Thymus (tissue), 11 donors: ENCODE data around the gene VTN. TPM values are rescaled to one million over a fixed set of nuclear protein-coding genes. Genes with fewer than 3 reads are reported as not detected.
"Not testable (repeated sequence)": the region's sequence is repeated elsewhere in the genome, so short reads cannot be mapped to it uniquely, and the experiment has no call there.

ENCODE experiments used
- DNase-seq, 9 donors: peaks; one replicate each; pipeline ENCODE4 v3.0.0-alpha.2; 2013; ENCODE audit warnings: low spot score in 9 of 9, low read depth in 6 of 9, missing footprints in 1 of 9
- H3K27ac ChIP-seq, 2 donors: one replicate each; pipeline ENCODE4 v1.5.1; 2013; ENCODE audit warnings: control low read depth in 1 of 2, low read depth in 1 of 2, low read length in 1 of 2, mild to moderate bottlenecking in 1 of 2, moderate library complexity in 1 of 2
- H3K27me3 ChIP-seq, 2 donors: one replicate each; pipeline ENCODE4 v1.5.1; 2013; ENCODE audit warnings: low read length in 1 of 2; ENCODE audit not compliant: control insufficient read depth in 2 of 2, insufficient read depth in 1 of 2
- H3K36me3 ChIP-seq, 2 donors: one replicate each; pipeline ENCODE4 v1.5.1; 2013; ENCODE audit warnings: low read length in 1 of 2, mild to moderate bottlenecking in 1 of 2, moderate library complexity in 1 of 2; ENCODE audit not compliant: control insufficient read depth in 2 of 2, insufficient read depth in 2 of 2
- H3K4me1 ChIP-seq, 2 donors: one replicate each; pipeline ENCODE4 v1.5.1; 2013; ENCODE audit warnings: low read length in 2 of 2; ENCODE audit not compliant: control insufficient read depth in 2 of 2, insufficient read depth in 2 of 2
- H3K4me3 ChIP-seq, 2 donors: one replicate each; pipeline ENCODE4 v1.5.1; 2013; ENCODE audit warnings: low read length in 2 of 2, control low read depth in 1 of 2, mild to moderate bottlenecking in 1 of 2
- H3K9me3 ChIP-seq, 2 donors: one replicate each; pipeline ENCODE4 v1.5.1; 2013; ENCODE audit warnings: low read length in 1 of 2, mild to moderate bottlenecking in 1 of 2; ENCODE audit not compliant: control insufficient read depth in 2 of 2, insufficient read depth in 1 of 2
- WGBS: extraction: QIAGEN DNeasy Blood & Tissue Kit; methylation state at CpG from one replicate; pipeline ENCODE4 v1.1.7; 2013; 5-methylcytosine and 5-hydroxymethylcytosine counted together
- polyA plus RNA-seq: library from polyadenylated mRNA; stranded (reverse); fragments of 200-250 nt; gene quantifications from one replicate; pipeline ENCODE4 v1.2.3, GENCODE V29; 2013
- total RNA-seq: library from RNA; stranded (reverse); fragments of 120-200 nt; gene quantifications from one replicate; pipeline ENCODE4 v1.2.4, GENCODE V29; 2013
- donor health status: healthy.

VTN gene
- total and polyA plus RNA-seq, 2 donors, result 0.09 to 0.59 TPM

- Histone ChIP-seq H3K27ac (peak overlapping the region in 1 of 2 donors; percentile 65), H3K4me3 (no peak overlapping the region), H3K9me3 (no peaks in the 10 kb centered on the region), H3K4me1 (peaks cover 15 to 16% of the 10 kb centered on the region in 2 donors), H3K27me3 (no peaks in the 10 kb centered on the region), H3K36me3 (peaks cover 77 to 93% of the 10 kb centered on the region in 2 donors)
- no peak for DNase-seq
- WGBS, result 98% methylated on average over 9 of the region's 9 CpGs
Observed at GRCh38 chr17:28344011-28344410, 26.1 kb downstream of the VTN start.

DNA sequence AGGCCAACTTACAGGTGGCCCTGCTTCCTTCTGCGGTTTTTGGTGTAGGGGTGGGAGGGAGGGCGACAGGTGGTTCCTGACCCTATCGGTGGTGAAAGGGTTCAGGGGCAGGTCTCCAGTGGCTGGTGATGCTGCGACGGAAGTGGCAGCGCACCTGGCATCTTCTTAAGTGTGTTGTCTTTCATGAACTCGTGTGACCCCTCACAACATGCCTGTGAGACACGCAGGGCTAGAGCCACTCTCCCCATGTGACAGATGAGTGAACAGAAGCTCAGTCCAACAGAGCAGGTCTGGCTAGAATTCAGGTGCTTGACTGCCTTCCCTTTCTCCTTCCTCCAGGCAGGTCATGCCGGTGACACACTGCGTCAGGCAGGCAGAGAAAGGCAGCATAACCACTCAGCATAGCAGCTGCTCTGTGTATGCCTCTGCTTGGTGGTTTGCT is 26.6 kb downstream of the VTN start:
- no peaks in the 10 kb centered on the region for H3K9me3 ChIP-seq
- H3K36me3 ChIP-seq, result peaks cover 72 to 88% of the 10 kb centered on the region in 2 donors
- DNase-seq, result peak in 3 of 9 donors; percentile 30 to 65 (median 43)
- H3K4me3 ChIP-seq, result no peak overlapping the region
- 62% methylated on average over 10 of the region's 10 CpGs for WGBS
- peak overlapping the region; percentile 38 to 65 for H3K27ac ChIP-seq
- peaks cover 15 to 16% of the 10 kb centered on the region in 2 donors for H3K4me1 ChIP-seq
- H3K27me3 ChIP-seq, result no peaks in the 10 kb centered on the region

DNA sequence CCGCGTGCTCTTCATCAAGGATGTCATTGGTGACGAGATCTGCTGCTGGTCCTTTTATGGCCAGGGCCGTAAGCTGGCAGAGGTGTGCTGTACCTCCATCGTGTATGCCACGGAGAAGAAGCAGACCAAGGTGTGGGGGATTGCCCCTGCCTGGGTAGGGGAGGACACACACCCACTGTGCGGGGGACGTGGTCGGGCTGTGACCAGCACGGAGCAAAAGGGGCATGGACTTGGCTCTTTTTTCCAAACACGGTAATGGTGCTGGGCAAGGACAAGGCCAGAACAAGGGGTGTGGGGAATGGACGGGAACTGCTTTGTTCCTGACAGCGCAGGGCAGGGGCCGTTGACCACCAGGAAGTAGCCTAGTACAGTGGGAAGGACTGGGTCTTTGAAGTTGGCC is 27.8 kb downstream of the VTN start:
- H3K36me3 ChIP-seq, result peaks cover 63 to 76% of the 10 kb centered on the region in 2 donors
- no peak overlapping the region for H3K27ac ChIP-seq
- no peaks in the 10 kb centered on the region for H3K9me3 ChIP-seq
- WGBS, result 99% methylated on average over 14 of the region's 14 CpGs
- DNase-seq, result no peak
- H3K4me1 ChIP-seq, result peaks cover 15 to 16% of the 10 kb centered on the region in 2 donors
- no peak overlapping the region for H3K4me3 ChIP-seq
- no peaks in the 10 kb centered on the region for H3K27me3 ChIP-seq

GRCh38 chr17:28341516-28341915 is 28.6 kb downstream of the VTN start:
- no peak for DNase-seq
- H3K27me3 ChIP-seq, result no peaks in the 10 kb centered on the region
- no peak overlapping the region for H3K4me3 ChIP-seq
- 98% methylated on average over 11 of the region's 11 CpGs for WGBS
- no peak overlapping the region for H3K27ac ChIP-seq
- peaks cover 56 to 68% of the 10 kb centered on the region in 2 donors for H3K36me3 ChIP-seq
- no peaks in the 10 kb centered on the region for H3K9me3 ChIP-seq
- peaks cover 19 to 22% of the 10 kb centered on the region in 2 donors for H3K4me1 ChIP-seq

- no peak for DNase-seq
- H3K27me3 ChIP-seq, result no peaks in the 10 kb centered on the region
- H3K4me1 ChIP-seq, result peaks cover 23% of the 10 kb centered on the region in 2 donors
- no peak overlapping the region for H3K27ac ChIP-seq
- 97% methylated on average over 6 of the region's 6 CpGs for WGBS
- H3K9me3 ChIP-seq, result no peaks in the 10 kb centered on the region
- H3K36me3 ChIP-seq, result peaks cover 46 to 57% of the 10 kb centered on the region in 2 donors
- H3K4me3 ChIP-seq, result no peak overlapping the region
Observed at GRCh38 chr17:28340374-28340773, 29.7 kb downstream of the VTN start.

DNA sequence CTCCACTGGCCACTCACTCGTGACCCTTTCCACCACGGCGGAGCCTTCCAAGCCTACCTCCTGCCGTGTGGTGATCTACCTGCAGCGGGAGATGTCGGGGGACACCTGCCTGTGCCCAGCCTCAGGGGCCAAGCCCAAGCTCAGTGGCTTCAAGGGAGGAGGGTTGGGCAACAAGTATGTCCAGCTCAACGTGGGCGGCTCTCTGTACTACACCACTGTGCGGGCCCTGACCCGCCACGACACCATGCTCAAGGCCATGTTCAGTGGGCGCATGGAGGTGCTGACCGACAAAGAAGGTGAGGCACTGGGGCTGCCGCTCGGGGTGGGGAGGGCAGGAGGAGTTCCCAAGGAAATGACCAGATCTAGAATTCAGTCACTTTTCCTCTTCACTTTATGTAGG is 30.7 kb downstream of the VTN start:
- H3K27me3 ChIP-seq, result no peaks in the 10 kb centered on the region
- no peak overlapping the region for H3K27ac ChIP-seq
- H3K4me3 ChIP-seq, result no peak overlapping the region
- no peak for DNase-seq
- WGBS, result 97% methylated on average over 15 of the region's 15 CpGs
- no peaks in the 10 kb centered on the region for H3K9me3 ChIP-seq
- peaks cover 25 to 27% of the 10 kb centered on the region in 2 donors for H3K4me1 ChIP-seq
- peaks cover 37 to 49% of the 10 kb centered on the region in 2 donors for H3K36me3 ChIP-seq

DNA sequence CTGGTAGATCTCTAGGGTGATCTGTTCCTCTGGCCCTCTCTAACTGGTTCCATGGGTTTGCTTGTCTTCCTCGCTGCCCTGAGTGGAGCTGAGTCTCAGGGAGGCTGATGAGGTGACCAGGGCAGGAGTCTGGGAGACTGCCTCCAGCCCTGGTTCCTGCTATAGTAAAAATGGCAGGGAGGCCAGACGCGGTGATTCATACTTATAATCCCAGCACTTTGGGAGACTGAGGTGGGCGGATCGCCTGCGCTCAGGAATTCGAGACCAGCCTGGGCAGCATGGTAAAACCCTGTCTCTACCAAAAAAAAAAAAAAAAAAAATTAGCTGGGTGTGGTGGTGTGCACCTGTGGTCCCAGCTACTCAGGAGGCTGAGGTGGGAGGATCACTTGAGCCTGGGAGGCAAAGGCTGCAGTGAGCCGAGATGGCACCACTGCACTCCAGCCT is 31.3 kb downstream of the VTN start:
- not testable (repeated sequence) for H3K4me3 ChIP-seq, H3K27ac ChIP-seq, DNase-seq, H3K27me3 ChIP-seq, H3K9me3 ChIP-seq
- peaks cover 33 to 43% of the 10 kb centered on the region in 2 donors for H3K36me3 ChIP-seq
- WGBS, result 96% methylated on average over 8 of the region's 8 CpGs
- H3K4me1 ChIP-seq, result peaks cover 24 to 27% of the 10 kb centered on the region in 2 donors

- WGBS, result 90% methylated on average over 5 of the region's 5 CpGs
- Histone ChIP-seq H3K4me1 (peaks cover 24% of the 10 kb centered on the region in 2 donors), H3K27ac (no peak overlapping the region), H3K4me3 (no peak overlapping the region), H3K27me3 (no peaks in the 10 kb centered on the region), H3K36me3 (peaks cover 29 to 37% of the 10 kb centered on the region in 2 donors), H3K9me3 (no peaks in the 10 kb centered on the region)
- no peak for DNase-seq
Observed at GRCh38 chr17:28338056-28338768, 31.9 kb downstream of the VTN start.

DNA sequence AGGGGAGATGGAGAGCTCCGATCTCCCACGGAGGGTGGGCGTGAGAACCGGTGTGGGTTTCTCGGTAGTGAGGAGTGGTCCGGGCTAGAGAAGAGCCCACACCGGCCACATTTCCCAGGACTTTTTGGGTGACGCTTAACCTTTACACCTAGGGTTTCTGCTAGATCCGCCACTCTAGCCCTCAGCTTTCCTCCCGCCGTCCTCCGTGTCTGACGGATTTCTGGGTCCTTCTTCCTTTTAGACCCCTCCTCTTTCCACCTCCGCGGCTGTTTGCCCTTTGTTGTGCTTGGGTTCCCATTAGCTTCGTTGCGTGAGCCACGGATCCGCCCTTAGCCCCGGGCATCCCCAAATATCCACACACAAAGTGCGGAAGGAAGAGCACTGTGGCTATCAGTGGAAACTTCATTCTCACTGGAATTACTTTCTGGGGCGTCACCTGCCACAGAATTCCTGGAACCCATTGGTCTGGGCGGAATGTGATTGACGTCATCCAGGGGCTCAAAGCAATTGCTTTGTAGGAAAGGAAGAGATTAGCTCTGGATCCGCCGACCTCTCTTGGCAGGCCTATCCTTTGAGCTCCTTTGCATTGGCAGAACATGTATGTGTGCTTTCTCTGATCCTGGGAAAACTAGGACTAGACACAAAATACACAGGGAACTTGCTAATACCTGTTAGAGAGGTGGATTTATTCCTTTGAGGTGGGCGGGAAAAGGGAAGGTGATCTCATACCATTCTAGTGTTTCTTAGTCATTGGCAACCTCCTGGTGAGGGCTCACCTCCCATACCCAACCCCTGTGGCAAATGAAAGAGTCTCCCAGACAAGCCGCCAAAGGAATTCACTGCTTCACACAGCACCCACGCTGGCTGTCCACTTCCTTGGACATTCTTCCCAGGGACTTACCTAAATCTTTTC is 33.9 kb downstream of the VTN start:
- H3K36me3 ChIP-seq, result peaks cover 19 to 24% of the 10 kb centered on the region in 2 donors
- H3K4me3 ChIP-seq, result peak overlapping the region; percentile 76 to 84
- no peaks in the 10 kb centered on the region for H3K9me3 ChIP-seq
- no peaks in the 10 kb centered on the region for H3K27me3 ChIP-seq
- H3K4me1 ChIP-seq, result peaks cover 19 to 21% of the 10 kb centered on the region in 2 donors
- peak overlapping the region; percentile 80 to 92 for H3K27ac ChIP-seq
- DNase-seq, result peak in 1 of 9 donors; percentile 15
- 12% methylated on average over 29 of the region's 29 CpGs for WGBS
